Activated B cell treated with CpG ODN at 0.5 μM for 24 hours (primary cell): ENCODE measurements around the gene ITSN1. TPM values are rescaled to one million over a fixed set of nuclear protein-coding genes. Genes with fewer than 3 reads are reported as not detected.

Experiments used
- ATAC-seq: fragments of 200-7000 bp; cut with Tn5 transposase; one replicate; pipeline ENCODE4 v1.10.0; 2021; ENCODE audit warnings: low read depth, mild to moderate bottlenecking, moderate library complexity
- CTCF ChIA-PET: fragments of 350-600 bp; sonication (Branson Sonifier 250); formaldehyde crosslinking; loops from one replicate; lab custom pipeline; 2021; ENCODE audit warnings: antibody characterized with exemption; lab: Charles Lee
- POLR2A ChIA-PET: fragments of 350-600 bp; sonication (Branson Sonifier 250); formaldehyde crosslinking; loops from one replicate; lab custom pipeline; 2021; ENCODE audit warnings: antibody characterized with exemption; lab: Charles Lee
- DNase-seq: peaks from one replicate; pipeline ENCODE4 v3.0.0; 2022
- H3K27ac Mint-ChIP-seq: one replicate; pipeline ENCODE4 v1.8.0; 2020; ENCODE audit warnings: mixed read lengths
- H3K27me3 Mint-ChIP-seq: one replicate; pipeline ENCODE4 v1.8.0; 2021; ENCODE audit warnings: mixed read lengths
- H3K36me3 Mint-ChIP-seq: one replicate; pipeline ENCODE4 v1.8.0; 2021; ENCODE audit warnings: low read depth, mixed read lengths
- H3K4me1 Mint-ChIP-seq: one replicate; pipeline ENCODE4 v1.8.0; 2021; ENCODE audit warnings: mixed read lengths
- H3K4me3 Mint-ChIP-seq: one replicate; pipeline ENCODE4 v1.8.0; 2020; ENCODE audit warnings: mild to moderate bottlenecking, mixed read lengths
- H3K9me3 Mint-ChIP-seq: one replicate; pipeline ENCODE4 v1.8.0; 2020; ENCODE audit warnings: mixed read lengths
- CTCF ChIP-seq: fragments of 200-600 bp; IDR thresholded peaks from one replicate; pipeline ENCODE4 v1.8.0; 2022; ENCODE audit warnings: antibody characterized with exemption, mild to moderate bottlenecking
- intact Hi-C: fragments of 100-400 bp; cut with micrococcal nuclease; formaldehyde crosslinking; loops from one replicate; pipeline ENCODE4 v1.15.1; 2024
- total RNA-seq: library from RNA; stranded (reverse); gene quantifications from 2 replicates; pipeline ENCODE4 v1.2.3, GENCODE V29; 2022

The ITSN1 gene
- total RNA-seq, 1 donor from 2014 or later = 2.9 TPM

DNA sequence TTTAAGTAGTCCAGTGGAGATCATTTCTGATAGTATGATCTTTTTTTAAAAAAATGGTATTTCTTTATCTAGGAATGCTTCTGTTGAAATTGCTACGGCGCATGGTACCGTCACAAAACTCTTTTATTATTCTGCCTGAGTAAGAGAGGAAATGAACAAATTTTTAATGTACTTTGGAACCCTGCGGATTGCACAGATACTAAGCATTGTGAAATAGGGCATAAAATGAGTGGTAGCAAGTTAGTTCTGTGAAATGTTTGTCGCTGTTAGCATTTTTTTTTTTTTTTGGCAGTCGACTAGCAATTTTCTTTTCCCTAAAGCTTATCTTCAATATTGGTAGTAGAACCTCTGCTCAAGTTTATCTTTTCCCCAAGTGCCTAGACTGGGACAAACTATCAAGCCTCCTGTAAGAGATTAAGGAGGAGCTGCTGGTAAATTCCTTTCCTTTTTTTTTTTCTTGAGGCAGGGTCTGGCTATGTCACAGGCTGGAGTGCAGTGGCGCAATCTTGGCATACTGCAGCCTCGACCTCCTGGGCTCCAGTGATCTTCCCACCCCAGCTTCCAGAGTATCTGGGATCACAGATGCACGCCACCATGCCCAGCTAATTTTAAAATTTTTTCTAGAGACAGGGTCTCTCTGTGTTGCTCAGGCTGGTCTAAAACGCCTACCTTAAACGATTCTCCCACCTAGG lies 2.2 kb downstream of the ITSN1 start:
- ChIA-PET POLR2A (no interaction called here), CTCF (no interaction called here)
- intact Hi-C loops = loop anchor here (5.0 kb wide), 5 partner anchors 322 to 1987 kb away; partner anchors contain the start of genes IFNAR1, IL10RB, SCAF4 and SOD1
- no peak for DNase-seq
- H3K27me3 Mint-ChIP-seq = peaks cover 16% of the 10 kb centered on the region
- no peak for TF ChIP-seq CTCF
- no peak overlapping the region for H3K4me3 Mint-ChIP-seq
- H3K9me3 Mint-ChIP-seq = no peaks in the 10 kb centered on the region
- peaks cover 7% of the 10 kb centered on the region for H3K36me3 Mint-ChIP-seq
- H3K27ac Mint-ChIP-seq = no peak overlapping the region
- H3K4me1 Mint-ChIP-seq = peaks cover 16% of the 10 kb centered on the region
- ATAC-seq = no peak

GRCh38 chr21:33645730-33646129 lies 3.4 kb downstream of the ITSN1 start:
- no peak overlapping the region for H3K4me3 Mint-ChIP-seq
- no peaks in the 10 kb centered on the region for H3K9me3 Mint-ChIP-seq
- ChIA-PET CTCF (no interaction called here), POLR2A (no interaction called here)
- intact Hi-C loops = no loop called here
- no peak overlapping the region for H3K27ac Mint-ChIP-seq
- H3K27me3 Mint-ChIP-seq = peaks cover 16% of the 10 kb centered on the region
- peaks cover 16% of the 10 kb centered on the region for H3K4me1 Mint-ChIP-seq
- peaks cover 7% of the 10 kb centered on the region for H3K36me3 Mint-ChIP-seq
- ATAC-seq (no peak), DNase-seq (no peak)
- TF ChIP-seq CTCF = no peak

- peaks cover 21% of the 10 kb centered on the region for H3K27me3 Mint-ChIP-seq
- ATAC-seq = no peak
- POLR2A ChIA-PET = no interaction called here
- TF ChIP-seq CTCF = no peak
- peaks cover 6% of the 10 kb centered on the region for H3K4me1 Mint-ChIP-seq
- no peaks in the 10 kb centered on the region for H3K9me3 Mint-ChIP-seq
- no peaks in the 10 kb centered on the region for H3K36me3 Mint-ChIP-seq
- no peak for DNase-seq
- H3K27ac Mint-ChIP-seq = no peak overlapping the region
- CTCF ChIA-PET = no interaction called here
- intact Hi-C loops = no loop called here
- H3K4me3 Mint-ChIP-seq = no peak overlapping the region
Observed at GRCh38 chr21:33647587-33647986, 5.3 kb downstream of the ITSN1 start.

DNA sequence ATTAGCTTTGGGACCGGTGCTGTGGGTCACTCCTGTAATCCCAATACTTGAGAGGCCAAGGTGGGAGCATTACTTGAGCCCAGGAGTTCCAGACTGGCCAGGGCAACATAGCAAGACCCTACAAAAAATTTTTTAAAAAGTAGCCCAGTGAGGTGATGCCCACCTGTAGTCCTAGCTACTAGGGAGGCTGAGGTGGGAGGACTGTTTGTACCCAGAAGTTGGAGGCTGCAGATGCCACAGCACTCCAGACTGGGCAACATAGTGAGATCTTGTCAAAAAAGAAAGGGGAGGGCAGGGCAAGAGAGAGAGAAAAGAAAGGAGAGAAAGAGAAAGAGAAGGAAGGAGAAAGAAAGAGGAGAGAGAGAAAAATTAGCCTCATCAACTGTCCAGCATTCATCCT lies 6.3 kb downstream of the ITSN1 start:
- Mint-ChIP-seq H3K27me3 (peaks cover 20% of the 10 kb centered on the region), H3K4me3 (no peak overlapping the region)
- intact Hi-C loops = no loop called here

GRCh38 chr21:33650230-33650629 lies 7.9 kb downstream of the ITSN1 start:
- no peaks in the 10 kb centered on the region for H3K36me3 Mint-ChIP-seq
- ChIA-PET CTCF (no interaction called here), POLR2A (no interaction called here)
- TF ChIP-seq CTCF = no peak
- ATAC-seq (no peak), DNase-seq (no peak)
- H3K4me3 Mint-ChIP-seq = no peak overlapping the region
- H3K27me3 Mint-ChIP-seq = peaks cover 11% of the 10 kb centered on the region
- no peaks in the 10 kb centered on the region for H3K9me3 Mint-ChIP-seq
- no peaks in the 10 kb centered on the region for H3K4me1 Mint-ChIP-seq
- intact Hi-C loops = no loop called here
- no peak overlapping the region for H3K27ac Mint-ChIP-seq

More for the DNA sequence above, 6.3 kb downstream of the ITSN1 start:
- ChIA-PET POLR2A (no interaction called here), CTCF (interaction anchor here (1.1 kb wide), 1 partner anchor 43 kb away, joined by 3 read pairs; no protein-coding TSS in a partner anchor)
- H3K27ac Mint-ChIP-seq = no peak overlapping the region
- H3K36me3 Mint-ChIP-seq = no peaks in the 10 kb centered on the region
- peaks cover 1% of the 10 kb centered on the region for H3K4me1 Mint-ChIP-seq
- TF ChIP-seq CTCF = no peak
- ATAC-seq (no peak), DNase-seq (no peak)
- no peaks in the 10 kb centered on the region for H3K9me3 Mint-ChIP-seq
